Testis (tissue), 2 donors: ENCODE measurements around the gene SYCP2.

ENCODE experiments used
- POLR2A ChIP-seq: fragments of 450-650 bp; IDR thresholded peaks from one replicate; pipeline ENCODE4 v1.6.1; 2017; ENCODE audit warnings: antibody characterized with exemption, mild to moderate bottlenecking, moderate library complexity
- TF ChIP-seq, protein P1 (sequence below), 3 experiments: fragments of 450-650 bp in 2 of 3; fragments of 200-600 bp in 1 of 3; sonication (generic) in 1 of 3; IDR thresholded peaks; one replicate each; pipeline ENCODE4 v1.5.1; 2016 to 2019; ENCODE audit warnings: antibody characterized with exemption in 3 of 3, mild to moderate bottlenecking in 2 of 3, moderate library complexity in 1 of 3

DNA sequence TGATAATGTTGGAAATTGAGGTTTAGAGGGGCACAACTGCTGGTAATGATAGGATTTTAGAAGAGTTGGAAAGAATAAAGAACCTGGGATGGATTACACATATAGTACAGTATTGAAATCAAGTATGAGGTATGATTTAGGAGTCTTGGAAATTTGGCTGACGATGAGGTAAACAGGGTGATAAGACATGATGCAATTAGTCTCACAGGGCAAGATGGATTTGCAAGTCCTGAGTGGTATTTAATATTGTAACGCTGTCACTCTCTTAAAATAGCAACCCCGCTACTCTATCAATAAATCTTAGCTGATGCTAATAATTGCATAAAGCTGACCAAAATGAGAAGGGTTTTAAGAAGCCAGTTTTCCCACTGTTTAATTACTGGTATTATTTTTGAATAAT, 70.4 kb downstream of the SYCP2 start:
- TF ChIP-seq, protein P1, sequence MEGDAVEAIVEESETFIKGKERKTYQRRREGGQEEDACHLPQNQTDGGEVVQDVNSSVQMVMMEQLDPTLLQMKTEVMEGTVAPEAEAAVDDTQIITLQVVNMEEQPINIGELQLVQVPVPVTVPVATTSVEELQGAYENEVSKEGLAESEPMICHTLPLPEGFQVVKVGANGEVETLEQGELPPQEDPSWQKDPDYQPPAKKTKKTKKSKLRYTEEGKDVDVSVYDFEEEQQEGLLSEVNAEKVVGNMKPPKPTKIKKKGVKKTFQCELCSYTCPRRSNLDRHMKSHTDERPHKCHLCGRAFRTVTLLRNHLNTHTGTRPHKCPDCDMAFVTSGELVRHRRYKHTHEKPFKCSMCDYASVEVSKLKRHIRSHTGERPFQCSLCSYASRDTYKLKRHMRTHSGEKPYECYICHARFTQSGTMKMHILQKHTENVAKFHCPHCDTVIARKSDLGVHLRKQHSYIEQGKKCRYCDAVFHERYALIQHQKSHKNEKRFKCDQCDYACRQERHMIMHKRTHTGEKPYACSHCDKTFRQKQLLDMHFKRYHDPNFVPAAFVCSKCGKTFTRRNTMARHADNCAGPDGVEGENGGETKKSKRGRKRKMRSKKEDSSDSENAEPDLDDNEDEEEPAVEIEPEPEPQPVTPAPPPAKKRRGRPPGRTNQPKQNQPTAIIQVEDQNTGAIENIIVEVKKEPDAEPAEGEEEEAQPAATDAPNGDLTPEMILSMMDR (IDR thresholded peaks at IDR 0.05): no peak
- TF ChIP-seq POLR2A: no peak
